22Rv1 (cell line): Measurements from ENCODE around the gene IQCK.

Experiments
- CTCF ChIP-seq: fragments of 450-650 bp; IDR thresholded peaks from 2 replicates; pipeline ENCODE4 v1.5.1; 2017; ENCODE audit warnings: mild to moderate bottlenecking
- ZFX ChIP-seq: fragments of 450-650 bp; IDR thresholded peaks from 2 replicates; pipeline ENCODE4 v1.6.1; 2017; ENCODE audit warnings: antibody characterized with exemption, borderline replicate concordance

GRCh38 chr16:19857593-19858339 lies 139.7 kb downstream of the IQCK start:
- no peak for TF ChIP-seq CTCF
- no peak for TF ChIP-seq ZFX
